ENCODE measurements around the gene SBF2. TPM values are rescaled to one million over a fixed set of nuclear protein-coding genes. Genes with fewer than 3 reads are reported as not detected.
A peak's percentile ranks its signal among the peaks of the same experiment; 100 is the strongest.

SBF2 gene
- total and polyA plus RNA-seq, 2 of the 13 experiments (the other 11 are each of a cell fraction or from before 2014, with no cell fraction given), result 24.0 to 45.8 TPM

DNA sequence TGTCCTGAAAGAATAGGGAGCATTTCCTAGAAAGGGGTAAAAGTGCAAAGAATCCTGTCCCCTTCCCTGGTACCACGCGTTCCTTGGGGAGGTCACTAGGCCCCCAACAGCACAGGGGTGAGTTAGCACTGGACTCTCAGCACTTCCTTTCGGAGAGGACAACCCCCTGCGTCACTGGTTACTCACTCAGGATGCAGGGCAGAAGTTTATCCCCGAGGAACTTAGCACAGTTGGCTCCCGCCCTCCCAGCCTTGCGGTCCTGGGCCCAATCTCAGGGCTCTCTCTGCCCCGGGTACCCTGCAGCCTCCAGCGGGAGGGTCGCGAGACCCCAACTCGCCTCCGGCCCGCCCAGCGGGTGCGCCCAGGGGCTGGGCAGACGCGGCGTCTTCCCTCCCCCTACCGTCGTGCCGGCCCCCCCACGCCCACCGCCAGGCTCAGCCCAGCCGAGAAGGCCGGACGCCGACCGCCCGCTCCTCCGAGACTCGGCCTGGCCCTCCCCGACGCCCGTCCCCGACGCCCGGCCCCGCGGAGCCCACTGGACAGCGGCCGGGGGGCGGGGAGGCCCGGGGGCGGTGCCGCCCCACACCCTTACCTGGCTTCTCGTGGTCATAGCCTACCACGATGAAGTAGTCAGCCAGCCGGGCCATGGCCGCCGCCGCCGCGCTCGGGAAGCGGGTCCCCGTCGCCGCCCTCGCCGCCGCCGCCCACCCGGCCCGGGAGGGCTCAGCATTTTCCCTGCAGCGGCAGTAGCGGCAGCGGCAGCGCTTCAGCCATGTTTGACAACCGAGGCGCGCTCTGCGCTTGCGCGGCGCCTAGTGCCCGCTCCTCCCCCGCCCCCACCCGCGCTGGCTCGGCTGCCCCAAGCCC is at the start of gene SBF2 (continued):
- TF ChIP-seq, protein P1, sequence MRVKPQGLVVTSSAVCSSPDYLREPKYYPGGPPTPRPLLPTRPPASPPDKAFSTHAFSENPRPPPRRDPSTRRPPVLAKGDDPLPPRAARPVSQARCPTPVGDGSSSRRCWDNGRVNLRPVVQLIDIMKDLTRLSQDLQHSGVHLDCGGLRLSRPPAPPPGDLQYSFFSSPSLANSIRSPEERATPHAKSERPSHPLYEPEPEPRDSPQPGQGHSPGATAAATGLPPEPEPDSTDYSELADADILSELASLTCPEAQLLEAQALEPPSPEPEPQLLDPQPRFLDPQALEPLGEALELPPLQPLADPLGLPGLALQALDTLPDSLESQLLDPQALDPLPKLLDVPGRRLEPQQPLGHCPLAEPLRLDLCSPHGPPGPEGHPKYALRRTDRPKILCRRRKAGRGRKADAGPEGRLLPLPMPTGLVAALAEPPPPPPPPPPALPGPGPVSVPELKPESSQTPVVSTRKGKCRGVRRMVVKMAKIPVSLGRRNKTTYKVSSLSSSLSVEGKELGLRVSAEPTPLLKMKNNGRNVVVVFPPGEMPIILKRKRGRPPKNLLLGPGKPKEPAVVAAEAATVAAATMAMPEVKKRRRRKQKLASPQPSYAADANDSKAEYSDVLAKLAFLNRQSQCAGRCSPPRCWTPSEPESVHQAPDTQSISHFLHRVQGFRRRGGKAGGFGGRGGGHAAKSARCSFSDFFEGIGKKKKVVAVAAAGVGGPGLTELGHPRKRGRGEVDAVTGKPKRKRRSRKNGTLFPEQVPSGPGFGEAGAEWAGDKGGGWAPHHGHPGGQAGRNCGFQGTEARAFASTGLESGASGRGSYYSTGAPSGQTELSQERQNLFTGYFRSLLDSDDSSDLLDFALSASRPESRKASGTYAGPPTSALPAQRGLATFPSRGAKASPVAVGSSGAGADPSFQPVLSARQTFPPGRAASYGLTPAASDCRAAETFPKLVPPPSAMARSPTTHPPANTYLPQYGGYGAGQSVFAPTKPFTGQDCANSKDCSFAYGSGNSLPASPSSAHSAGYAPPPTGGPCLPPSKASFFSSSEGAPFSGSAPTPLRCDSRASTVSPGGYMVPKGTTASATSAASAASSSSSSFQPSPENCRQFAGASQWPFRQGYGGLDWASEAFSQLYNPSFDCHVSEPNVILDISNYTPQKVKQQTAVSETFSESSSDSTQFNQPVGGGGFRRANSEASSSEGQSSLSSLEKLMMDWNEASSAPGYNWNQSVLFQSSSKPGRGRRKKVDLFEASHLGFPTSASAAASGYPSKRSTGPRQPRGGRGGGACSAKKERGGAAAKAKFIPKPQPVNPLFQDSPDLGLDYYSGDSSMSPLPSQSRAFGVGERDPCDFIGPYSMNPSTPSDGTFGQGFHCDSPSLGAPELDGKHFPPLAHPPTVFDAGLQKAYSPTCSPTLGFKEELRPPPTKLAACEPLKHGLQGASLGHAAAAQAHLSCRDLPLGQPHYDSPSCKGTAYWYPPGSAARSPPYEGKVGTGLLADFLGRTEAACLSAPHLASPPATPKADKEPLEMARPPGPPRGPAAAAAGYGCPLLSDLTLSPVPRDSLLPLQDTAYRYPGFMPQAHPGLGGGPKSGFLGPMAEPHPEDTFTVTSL (CRISPR knock-in tag; IDR thresholded peaks at IDR 0.05; ENCODE audit: borderline replicate concordance), result no peak
- no peak for TF ChIP-seq ZNF800 (CRISPR knock-in tag; IDR thresholded peaks at IDR 0.05)
- 0 out of 2 replicates have a peak, but pooled peaks have one; percentile 50 for TF ChIP-seq ARHGAP35 (CRISPR knock-in tag; IDR thresholded peaks at IDR 0.05; ENCODE audit: borderline replicate concordance)
- TF ChIP-seq ZNF879 (CRISPR knock-in tag; IDR thresholded peaks at IDR 0.05), result 0 out of 2 replicates have a peak, but pooled peaks have one; percentile 29
- no peak for TF ChIP-seq CENPT (CRISPR knock-in tag; IDR thresholded peaks at IDR 0.05; ENCODE audit: low read depth)
- TF ChIP-seq, protein P2, sequence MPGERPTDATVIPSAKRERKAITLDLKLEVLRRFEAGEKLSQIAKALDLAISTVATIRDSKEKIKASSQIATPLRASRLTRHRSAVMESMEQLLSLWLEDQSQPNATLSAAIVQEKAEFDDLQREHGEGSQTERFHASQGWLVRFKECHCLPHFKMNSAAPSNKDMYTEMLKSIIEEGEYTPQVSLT (CRISPR knock-in tag; IDR thresholded peaks at IDR 0.05; ENCODE audit: borderline replicate concordance, low read depth), result no peak
- no peak for TF ChIP-seq ZNF10 (CRISPR knock-in tag; IDR thresholded peaks at IDR 0.05; ENCODE audit: borderline replicate concordance, low read depth)
- TF ChIP-seq ZNF343 (CRISPR knock-in tag; IDR thresholded peaks at IDR 0.05), result no peak
- TF ChIP-seq STAT5B (CRISPR knock-in tag; IDR thresholded peaks at IDR 0.05), result no peak
- TF ChIP-seq ZNF720 (CRISPR knock-in tag; IDR thresholded peaks at IDR 0.05), result no peak
- no peak for TF ChIP-seq ZNF605 (CRISPR knock-in tag; IDR thresholded peaks at IDR 0.05)
- TF ChIP-seq ZNF724P (CRISPR knock-in tag; IDR thresholded peaks at IDR 0.05; ENCODE audit: borderline replicate concordance), result no peak
- TF ChIP-seq NPAS2 (CRISPR knock-in tag; IDR thresholded peaks at IDR 0.05; ENCODE audit: borderline replicate concordance), result no peak
- no peak for TF ChIP-seq ZNF432 (CRISPR knock-in tag; IDR thresholded peaks at IDR 0.05; ENCODE audit: borderline replicate concordance)
- no peak for TF ChIP-seq ATAD3A (CRISPR knock-in tag; IDR thresholded peaks at IDR 0.05)
- no peak for TF ChIP-seq PBX2 (CRISPR knock-in tag; IDR thresholded peaks at IDR 0.05)
- peak; percentile 62; the same call in 1 of the 2 replicates for TF ChIP-seq ZNF546 (CRISPR knock-in tag; conservative IDR thresholded peaks at IDR 0.05)
- TF ChIP-seq HMG20A (CRISPR knock-in tag; IDR thresholded peaks at IDR 0.05; ENCODE audit: borderline replicate concordance), result no peak
- no peak for TF ChIP-seq DR1 (CRISPR knock-in tag; IDR thresholded peaks at IDR 0.05)
- no peak for TF ChIP-seq ZMYM2 (CRISPR knock-in tag; IDR thresholded peaks at IDR 0.05)
- TF ChIP-seq MAFF (IDR thresholded peaks at IDR 0.05; ENCODE audit: low read depth, low read length), result no peak
